Measurements from ENCODE around the gene IGFBP3.

The IGFBP3 gene

DNA sequence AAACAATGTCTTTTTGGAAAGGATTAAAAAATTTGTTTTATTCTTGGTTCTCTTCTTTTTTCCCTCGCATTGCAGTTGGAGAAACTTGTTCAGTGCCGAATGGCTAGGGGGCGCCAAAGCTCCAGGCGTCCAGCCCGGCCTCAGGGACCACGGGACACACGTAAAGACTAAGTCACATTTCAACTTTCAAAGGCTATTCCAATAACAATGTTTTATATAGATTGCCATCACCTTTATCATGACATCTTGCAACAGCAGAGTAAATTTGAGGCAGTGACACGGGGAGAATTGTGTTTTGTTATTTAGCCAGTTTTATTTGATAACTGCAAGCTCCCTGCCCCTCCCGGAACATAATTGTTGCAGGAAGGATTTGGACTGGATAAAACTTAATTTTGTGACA lies 2.2 kb upstream of the IGFBP3 start:
- peak; percentile 92 for DNase-seq (ENCODE audit: low read depth, low spot score)

DNA sequence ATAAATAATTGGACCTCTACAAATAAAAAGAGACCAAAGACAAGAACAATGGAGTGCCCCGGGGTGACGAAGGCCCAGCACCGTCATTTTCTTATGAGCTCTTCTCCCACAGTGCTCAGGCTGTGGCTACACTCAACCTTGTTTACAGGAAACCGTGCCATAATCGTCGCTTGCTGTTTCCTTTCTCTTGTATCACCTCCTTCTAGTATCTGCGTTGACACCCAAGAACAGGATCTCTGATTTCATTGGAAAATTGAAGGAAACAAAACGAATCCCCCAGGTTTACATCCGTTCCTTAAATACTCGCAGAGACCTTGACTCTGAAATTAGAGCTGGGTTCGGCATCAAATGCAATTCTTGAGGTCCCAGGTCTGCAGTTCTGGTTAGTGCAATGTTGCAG lies 1.7 kb upstream of the IGFBP3 start:
- peak; percentile 42 for DNase-seq (ENCODE audit: low read depth, low spot score)

- peak; percentile 89 for DNase-seq (ENCODE audit: low read depth, low spot score)
These were observed 837 bp upstream of the IGFBP3 start for GRCh38 chr7:45921699-45922519.

GRCh38 chr7:45921381-45921698 lies 268 bp upstream of the IGFBP3 start:
- DNase-seq (ENCODE audit: low read depth, low spot score), result no peak

DNA sequence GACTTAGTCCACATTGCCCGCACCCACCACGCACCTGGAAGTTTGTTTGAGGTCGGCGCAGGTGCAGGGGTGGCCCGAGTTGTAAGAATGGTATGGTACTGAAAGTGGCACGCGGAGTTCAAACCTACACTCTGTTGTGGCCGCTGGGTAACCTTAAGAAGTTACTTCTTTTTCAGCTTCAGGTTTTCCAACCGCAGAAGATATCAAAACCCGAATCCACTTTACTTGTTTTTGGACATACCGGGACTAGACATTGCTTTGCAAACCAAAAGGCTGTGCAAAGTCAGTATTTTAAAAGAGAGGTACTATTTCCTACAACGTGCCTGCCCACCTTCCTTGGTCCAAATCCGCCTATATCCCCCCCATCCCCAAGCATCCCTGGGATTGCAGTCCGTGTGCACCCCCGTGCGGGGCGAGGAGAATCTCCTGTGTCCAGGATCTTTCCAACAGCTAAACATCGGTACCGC lies 1.0 kb downstream of the IGFBP3 start:
- DNase-seq (ENCODE audit: low read depth, low spot score), result peak; percentile 22

- DNase-seq (ENCODE audit: low read depth, low spot score), result peak; percentile 12
These were observed 1.8 kb downstream of the IGFBP3 start for GRCh38 chr7:45919231-45919784.

DNA sequence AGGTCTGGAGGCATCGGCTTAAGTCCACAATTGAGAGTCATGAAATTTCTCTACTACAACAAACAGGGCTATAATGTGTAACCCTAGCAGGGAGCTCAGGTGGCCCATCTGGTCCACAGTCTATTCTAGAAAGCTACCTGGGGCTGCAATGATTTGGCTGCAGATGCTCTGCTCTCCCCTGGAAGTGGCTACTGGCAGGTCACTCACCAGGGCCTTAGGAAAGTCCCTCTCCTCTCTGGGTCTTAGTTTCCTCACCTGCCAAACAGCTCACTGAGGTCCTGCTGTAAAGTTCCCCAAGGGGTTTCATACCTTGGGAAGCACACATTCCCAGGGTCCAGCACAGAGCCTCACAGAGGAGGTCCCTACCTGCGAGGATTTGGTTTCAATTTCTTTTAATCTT lies 2.5 kb downstream of the IGFBP3 start:
- DNase-seq (ENCODE audit: low read depth, low spot score), result no peak

DNA sequence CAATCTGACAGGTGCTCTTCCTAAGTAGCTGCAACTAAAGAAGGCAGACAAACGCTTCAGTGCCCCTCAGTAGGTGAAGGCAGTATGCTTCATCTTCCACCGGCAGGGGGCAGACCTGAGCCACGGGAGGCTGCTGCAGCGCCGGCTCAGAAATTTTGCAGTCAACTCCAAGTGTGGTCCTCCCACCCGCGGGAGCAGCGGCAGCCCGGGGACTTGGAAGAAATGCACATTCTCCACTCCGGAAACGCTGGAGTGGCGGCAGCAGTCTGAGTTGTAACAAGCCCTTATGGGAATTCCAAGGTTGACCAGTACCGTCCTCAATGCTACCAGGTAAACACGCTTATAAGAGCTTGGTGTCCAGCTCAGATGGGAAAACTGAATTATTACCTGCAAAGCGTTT lies 3.4 kb downstream of the IGFBP3 start:
- DNase-seq (ENCODE audit: low read depth, low spot score), result peak; percentile 86

DNA sequence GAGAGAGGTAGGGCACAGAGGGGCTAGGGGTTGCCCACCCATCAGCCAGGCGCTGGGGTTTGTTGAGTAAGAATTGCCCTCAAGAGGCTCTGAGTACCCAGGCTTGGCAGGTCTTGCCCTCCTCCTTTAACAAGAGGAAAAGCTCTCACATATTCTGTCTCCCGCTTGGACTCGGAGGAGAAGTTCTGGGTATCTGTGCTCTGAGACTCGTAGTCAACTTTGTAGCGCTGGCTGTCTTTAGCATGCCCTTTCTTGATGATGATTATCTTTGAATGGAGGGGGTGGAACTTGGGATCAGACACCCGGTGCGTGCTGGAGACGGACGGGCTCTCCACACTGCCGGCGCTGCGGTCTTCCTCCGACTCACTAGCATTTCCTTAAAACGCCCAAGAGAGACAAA lies 4.0 kb downstream of the IGFBP3 start:
- DNase-seq (ENCODE audit: low read depth, low spot score), result no peak

DNA sequence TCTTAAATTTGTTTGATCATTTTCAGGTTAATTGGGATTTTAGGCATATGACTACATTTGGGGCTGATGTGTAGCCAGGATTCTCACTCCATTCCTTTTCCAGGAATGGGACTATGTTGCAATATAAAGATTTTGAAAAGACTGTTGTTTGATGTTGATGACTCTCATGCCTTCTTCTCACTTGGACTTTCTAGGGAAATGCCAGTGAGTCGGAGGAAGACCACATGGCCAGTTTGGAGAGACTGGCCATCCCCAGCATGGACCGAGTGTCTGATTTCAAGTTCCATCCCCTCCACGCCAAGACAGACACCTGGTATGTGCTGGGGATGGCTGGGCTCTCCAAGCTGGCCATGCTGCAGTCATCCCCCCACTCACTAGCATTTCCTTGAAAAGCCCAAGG lies 5.5 kb downstream of the IGFBP3 start:
- no peak for DNase-seq (ENCODE audit: low read depth, low spot score)

DNA sequence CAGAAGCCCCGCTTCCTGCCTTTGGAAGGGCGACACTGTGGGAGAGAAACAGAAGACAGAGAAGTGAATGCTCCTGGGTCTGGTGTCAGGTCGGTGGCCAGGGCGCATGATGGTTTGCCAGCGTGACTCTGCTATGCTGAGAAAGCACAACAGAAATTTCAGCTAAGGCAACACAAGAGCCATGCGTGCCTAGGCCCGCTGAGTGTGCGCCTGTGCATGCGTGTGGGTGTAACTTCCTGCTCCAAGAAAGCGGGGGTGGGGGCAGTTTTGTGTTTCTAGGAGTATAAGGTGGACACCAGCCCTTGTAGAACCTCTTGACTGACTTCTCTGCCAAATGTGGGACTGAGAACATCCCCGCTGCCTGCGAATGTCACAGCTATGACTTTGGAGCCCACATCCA lies 6.2 kb downstream of the IGFBP3 start:
- no peak for DNase-seq (ENCODE audit: low read depth, low spot score)

DNA sequence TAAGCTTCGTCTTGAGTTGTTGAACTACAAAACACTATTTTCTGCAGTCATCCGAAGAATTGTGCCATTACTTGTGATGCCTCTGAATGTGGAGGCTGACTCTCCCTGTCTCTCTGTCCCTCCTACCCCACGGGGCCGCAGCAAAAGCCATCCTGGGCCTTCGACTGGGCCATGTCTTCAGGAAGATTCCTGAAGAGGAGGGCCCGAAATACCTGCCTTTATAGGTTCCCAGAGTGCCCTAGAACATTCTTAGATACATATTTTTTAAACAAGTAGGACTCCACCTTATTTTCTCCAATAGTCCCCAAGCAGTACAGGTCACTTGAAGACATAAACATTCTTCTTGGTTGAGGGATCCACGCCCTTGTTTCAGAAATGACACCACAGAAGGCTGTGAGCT lies 8.1 kb downstream of the IGFBP3 start:
- DNase-seq (ENCODE audit: low read depth, low spot score), result no peak

DNA sequence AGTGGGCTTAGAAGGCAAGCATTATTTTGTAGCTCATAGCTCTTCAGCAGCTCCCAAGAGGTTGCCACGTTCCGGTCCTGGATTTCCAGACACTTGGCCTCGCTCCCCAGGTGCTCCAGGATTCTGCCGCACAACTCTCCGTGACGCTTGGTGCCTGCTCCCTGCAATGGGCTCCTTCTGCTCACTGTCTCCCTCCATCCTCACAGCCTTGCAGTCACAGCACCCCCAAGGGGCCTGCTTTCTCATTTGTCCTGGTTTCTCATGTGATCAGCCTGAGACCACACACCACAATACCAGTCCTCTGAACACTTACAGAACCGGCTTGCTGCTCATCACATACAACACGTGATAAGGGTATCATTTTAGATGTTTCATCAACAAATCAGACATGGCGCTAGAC lies 9.8 kb downstream of the IGFBP3 start:
- DNase-seq (ENCODE audit: low read depth, low spot score), result no peak

- DNase-seq (ENCODE audit: low read depth, low spot score), result no peak
These were observed 10.2 kb downstream of the IGFBP3 start for GRCh38 chr7:45910855-45911254.

DNA sequence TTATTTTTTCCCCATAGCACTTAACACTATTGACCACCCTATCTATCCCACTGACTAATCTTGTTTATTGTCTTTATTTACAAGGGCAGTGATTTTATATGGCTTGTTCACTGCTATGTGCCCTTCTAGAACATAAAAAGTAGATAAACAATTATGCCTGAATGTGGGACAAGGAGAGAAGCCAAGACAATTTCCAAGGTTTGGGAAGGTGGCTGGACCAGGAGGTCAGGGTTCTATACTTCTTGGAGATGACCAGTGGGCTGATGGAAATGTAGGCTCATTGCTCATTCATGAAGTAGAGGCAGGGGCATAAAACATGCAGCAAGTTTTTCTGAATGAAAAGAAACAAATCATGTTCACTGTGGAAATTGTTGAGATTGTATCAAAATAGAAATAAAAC lies 11.5 kb downstream of the IGFBP3 start:
- DNase-seq (ENCODE audit: low read depth, low spot score), result no peak

DNA sequence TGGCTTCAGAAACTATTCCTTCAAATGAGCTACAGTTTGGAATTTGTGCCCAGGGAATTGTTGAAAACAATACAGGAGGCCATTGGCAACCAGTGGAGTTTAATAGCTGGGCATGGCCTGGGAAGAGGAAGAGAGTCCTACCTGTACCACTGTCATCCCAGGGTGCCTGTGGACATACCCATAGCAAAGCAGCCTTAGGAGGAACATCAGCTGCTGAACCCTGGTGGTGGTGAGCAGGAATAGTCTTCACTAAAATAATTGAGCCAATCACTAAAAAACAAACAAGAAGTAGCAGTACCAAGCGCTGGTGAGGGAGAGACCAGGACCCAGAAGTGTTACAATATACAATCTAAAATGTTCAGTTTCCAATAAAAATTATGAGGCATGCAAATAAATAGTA lies 18.3 kb downstream of the IGFBP3 start:
- no peak for DNase-seq (ENCODE audit: low read depth, low spot score)

- DNase-seq (ENCODE audit: low read depth, low spot score), result no peak
These were observed 19.5 kb downstream of the IGFBP3 start for GRCh38 chr7:45901566-45901965.

GRCh38 chr7:45898222-45898621 lies 22.9 kb downstream of the IGFBP3 start:
- DNase-seq (ENCODE audit: low read depth, low spot score), result no peak

DNA sequence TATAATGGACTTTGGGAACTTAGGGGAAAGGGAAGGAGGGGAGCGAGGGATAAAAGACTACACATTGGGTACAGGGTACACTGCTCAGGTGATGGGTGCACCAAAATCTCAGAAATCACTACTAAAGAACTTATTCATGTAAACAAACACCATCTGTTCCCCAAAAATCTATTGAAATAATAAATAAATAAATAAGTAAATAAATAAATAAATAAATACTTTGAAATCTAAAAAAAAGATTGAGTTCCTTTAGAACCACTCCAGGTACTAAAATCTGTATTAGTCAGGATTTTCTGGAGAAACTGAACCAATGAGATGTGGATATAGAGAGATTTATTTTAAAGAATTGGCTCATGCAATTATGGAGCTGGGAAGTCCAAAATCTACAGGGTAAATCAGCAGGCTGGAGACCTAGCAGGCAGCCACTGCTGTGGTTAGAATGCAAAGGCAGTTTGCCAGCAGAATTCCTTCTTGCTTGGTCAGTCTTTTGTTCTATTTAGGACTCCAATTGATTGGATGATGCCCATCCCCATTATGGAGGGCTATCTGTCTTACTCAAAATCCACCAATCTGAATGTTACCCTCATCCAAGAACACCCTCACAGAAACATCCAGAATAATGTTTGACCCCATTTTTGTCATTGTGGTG lies 23.9 kb downstream of the IGFBP3 start:
- DNase-seq (ENCODE audit: low read depth, low spot score), result peak; percentile 91

- DNase-seq (ENCODE audit: low read depth, low spot score), result no peak
These were observed 26.4 kb downstream of the IGFBP3 start for GRCh38 chr7:45894665-45895062.

GRCh38 chr7:45893996-45894664 lies 26.9 kb downstream of the IGFBP3 start:
- no peak for DNase-seq (ENCODE audit: low read depth, low spot score)

DNA sequence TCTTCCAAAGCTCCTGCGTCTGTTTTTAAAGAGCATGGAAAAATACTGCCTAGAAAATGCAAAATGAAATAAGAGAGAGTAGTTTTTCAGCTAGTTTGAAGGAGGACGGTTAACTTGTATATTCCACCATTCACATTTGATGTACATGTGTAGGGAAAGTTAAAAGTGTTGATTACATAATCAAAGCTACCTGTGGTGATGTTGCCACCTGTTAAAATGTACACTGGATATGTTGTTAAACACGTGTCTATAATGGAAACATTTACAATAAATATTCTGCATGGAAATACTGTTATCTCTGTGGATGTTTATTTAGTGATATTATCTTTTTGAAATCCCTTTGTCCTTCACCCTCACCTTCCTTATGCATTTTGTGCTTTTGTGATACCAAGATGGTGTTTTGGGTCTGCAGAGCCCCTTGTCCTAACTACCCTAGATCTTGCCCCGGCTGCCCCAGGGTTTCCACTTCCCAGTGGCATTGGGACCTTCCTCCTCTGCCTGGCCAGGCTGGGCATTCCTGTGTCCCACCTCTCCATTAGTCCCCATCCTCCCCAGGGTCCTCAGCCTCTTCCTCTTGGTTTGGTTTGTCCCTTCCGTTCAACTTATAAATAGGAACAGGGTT lies 27.6 kb downstream of the IGFBP3 start:
- no peak for DNase-seq (ENCODE audit: low read depth, low spot score)
